ENCODE data around the gene CHTOP. TPM values are rescaled to one million over a fixed set of nuclear protein-coding genes. Genes with fewer than 3 reads are reported as not detected.
"Not testable (repeated sequence)": the region's sequence is repeated elsewhere in the genome, so short reads cannot be mapped to it uniquely, and the experiment has no call there.

Gene CHTOP, protein sequence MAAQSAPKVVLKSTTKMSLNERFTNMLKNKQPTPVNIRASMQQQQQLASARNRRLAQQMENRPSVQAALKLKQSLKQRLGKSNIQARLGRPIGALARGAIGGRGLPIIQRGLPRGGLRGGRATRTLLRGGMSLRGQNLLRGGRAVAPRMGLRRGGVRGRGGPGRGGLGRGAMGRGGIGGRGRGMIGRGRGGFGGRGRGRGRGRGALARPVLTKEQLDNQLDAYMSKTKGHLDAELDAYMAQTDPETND
- polyA plus RNA-seq (2013, experiment 1 of 2): 86.5 TPM
- 91.9 TPM for polyA plus RNA-seq (2013, experiment 2 of 2)

- peak within 1 kb of the TSS; percentile 100 for H3K27ac ChIP-seq (ENCODE audit: low read depth, low read length)
- H3K36me3 ChIP-seq (ENCODE audit: insufficient read depth, low read length): peaks cover 40% of the 10 kb centered on the region
- no peaks in the 10 kb centered on the region for H3K9me3 ChIP-seq (ENCODE audit: insufficient read depth, low read depth, low read length)
- peak within 1 kb of the TSS; percentile 100 for H3K9ac ChIP-seq (ENCODE audit: low read depth, low read length)
- H3K4me1 ChIP-seq (ENCODE audit: insufficient read depth, low read length): no peaks in the 10 kb centered on the region
- 2% methylated on average over 65 of the region's 65 CpGs for WGBS
- H3K27me3 ChIP-seq (ENCODE audit: insufficient read depth, low read length): no peaks in the 10 kb centered on the region
- peak within 1 kb of the TSS; percentile 95 for H3K4me3 ChIP-seq (ENCODE audit: low read length)
Observed at GRCh38 chr1:153633754-153634665, at the start of gene CHTOP. Gene CHTOP (plus strand): TSS chr1:153634066. CDS start chr1:153636589, 2,523 bp downstream.

GRCh38 chr1:153585006-153585405 is 48.9 kb upstream of the CHTOP start:
- no peaks in the 10 kb centered on the region for H3K36me3 ChIP-seq (ENCODE audit: insufficient read depth, low read length)
- 85% methylated on average over 1 of the region's 1 CpG for WGBS
- no peak overlapping the region for H3K9ac ChIP-seq (ENCODE audit: low read depth, low read length)
- H3K27ac ChIP-seq (ENCODE audit: low read depth, low read length): no peak overlapping the region
- H3K4me1 ChIP-seq (ENCODE audit: insufficient read depth, low read length): peaks cover 5% of the 10 kb centered on the region; the same call in 1 of the 2 replicates
- no peak overlapping the region for H3K4me3 ChIP-seq (ENCODE audit: low read length)
- H3K27me3 ChIP-seq (ENCODE audit: insufficient read depth, low read length): no peaks in the 10 kb centered on the region
- no peaks in the 10 kb centered on the region for H3K9me3 ChIP-seq (ENCODE audit: insufficient read depth, low read depth, low read length)

DNA sequence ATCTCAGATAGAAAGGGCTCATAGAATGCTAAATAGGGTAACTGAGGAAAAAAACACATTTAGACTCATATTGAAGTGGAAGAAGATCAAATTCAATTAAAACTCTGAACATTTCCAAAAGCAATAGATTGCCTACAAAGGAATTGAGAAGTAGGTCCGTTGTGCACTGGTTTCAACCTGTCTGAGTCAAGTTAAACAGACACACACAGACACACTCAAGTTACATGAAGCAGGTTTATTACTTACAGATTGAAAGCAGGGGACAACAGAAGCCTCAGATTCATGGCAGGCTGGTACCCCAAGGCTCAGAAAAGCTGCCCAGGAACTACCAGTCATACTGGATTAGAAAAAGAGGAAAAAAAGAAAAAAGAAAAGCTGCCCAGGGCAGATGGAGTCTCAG is 47.5 kb upstream of the CHTOP start:
- Histone ChIP-seq H3K9ac (ENCODE audit: low read depth, low read length) (no peak overlapping the region), H3K27me3 (ENCODE audit: insufficient read depth, low read length) (no peaks in the 10 kb centered on the region), H3K27ac (ENCODE audit: low read depth, low read length) (no peak overlapping the region), H3K9me3 (ENCODE audit: insufficient read depth, low read depth, low read length) (no peaks in the 10 kb centered on the region), H3K4me3 (ENCODE audit: low read length) (no peak overlapping the region), H3K4me1 (ENCODE audit: insufficient read depth, low read length) (peaks cover 5% of the 10 kb centered on the region; the same call in 1 of the 2 replicates), H3K36me3 (ENCODE audit: insufficient read depth, low read length) (no peaks in the 10 kb centered on the region)
- WGBS: 78% methylated on average over 1 of the region's 1 CpG

GRCh38 chr1:153587314-153587713 is 46.6 kb upstream of the CHTOP start:
- H3K27ac ChIP-seq (ENCODE audit: low read depth, low read length): no peak overlapping the region
- WGBS: 89% methylated on average over 4 of the region's 5 CpGs
- no peak overlapping the region for H3K4me3 ChIP-seq (ENCODE audit: low read length)
- H3K27me3 ChIP-seq (ENCODE audit: insufficient read depth, low read length): no peaks in the 10 kb centered on the region
- no peaks in the 10 kb centered on the region for H3K9me3 ChIP-seq (ENCODE audit: insufficient read depth, low read depth, low read length)
- H3K4me1 ChIP-seq (ENCODE audit: insufficient read depth, low read length): peaks cover 5% of the 10 kb centered on the region; the same call in 1 of the 2 replicates
- no peaks in the 10 kb centered on the region for H3K36me3 ChIP-seq (ENCODE audit: insufficient read depth, low read length)
- no peak overlapping the region for H3K9ac ChIP-seq (ENCODE audit: low read depth, low read length)

GRCh38 chr1:153588033-153588432 is 45.8 kb upstream of the CHTOP start:
- H3K9ac ChIP-seq (ENCODE audit: low read depth, low read length); H3K4me3 ChIP-seq (ENCODE audit: low read length); H3K27me3 ChIP-seq (ENCODE audit: insufficient read depth, low read length); H3K4me1 ChIP-seq (ENCODE audit: insufficient read depth, low read length); H3K9me3 ChIP-seq (ENCODE audit: insufficient read depth, low read depth, low read length); H3K36me3 ChIP-seq (ENCODE audit: insufficient read depth, low read length); H3K27ac ChIP-seq (ENCODE audit: low read depth, low read length): not testable (repeated sequence)
- WGBS: 94% methylated on average over 9 of the region's 10 CpGs

GRCh38 chr1:153588482-153588881 is 45.4 kb upstream of the CHTOP start:
- Histone ChIP-seq H3K27ac (ENCODE audit: low read depth, low read length) (no peak overlapping the region), H3K27me3 (ENCODE audit: insufficient read depth, low read length) (no peaks in the 10 kb centered on the region), H3K4me3 (ENCODE audit: low read length) (no peak overlapping the region), H3K9ac (ENCODE audit: low read depth, low read length) (no peak overlapping the region), H3K4me1 (ENCODE audit: insufficient read depth, low read length) (peaks cover 5% of the 10 kb centered on the region; the same call in 1 of the 2 replicates), H3K9me3 (ENCODE audit: insufficient read depth, low read depth, low read length) (no peaks in the 10 kb centered on the region), H3K36me3 (ENCODE audit: insufficient read depth, low read length) (no peaks in the 10 kb centered on the region)
- 86% methylated on average over 1 of the region's 2 CpGs for WGBS

- no peaks in the 10 kb centered on the region for H3K4me1 ChIP-seq (ENCODE audit: insufficient read depth, low read length)
- H3K36me3 ChIP-seq (ENCODE audit: insufficient read depth, low read length): no peaks in the 10 kb centered on the region
- no peak overlapping the region for H3K4me3 ChIP-seq (ENCODE audit: low read length)
- H3K27me3 ChIP-seq (ENCODE audit: insufficient read depth, low read length): no peaks in the 10 kb centered on the region
- no peak overlapping the region for H3K9ac ChIP-seq (ENCODE audit: low read depth, low read length)
- no peak overlapping the region for H3K27ac ChIP-seq (ENCODE audit: low read depth, low read length)
- H3K9me3 ChIP-seq (ENCODE audit: insufficient read depth, low read depth, low read length): no peaks in the 10 kb centered on the region
- WGBS: 80% methylated on average over 3 of the region's 4 CpGs
Observed at GRCh38 chr1:153592748-153593147, 41.1 kb upstream of the CHTOP start.

- Histone ChIP-seq H3K9me3 (ENCODE audit: insufficient read depth, low read depth, low read length) (no peaks in the 10 kb centered on the region), H3K4me1 (ENCODE audit: insufficient read depth, low read length) (peaks cover 5% of the 10 kb centered on the region), H3K4me3 (ENCODE audit: low read length) (no peak overlapping the region), H3K27ac (ENCODE audit: low read depth, low read length) (no peak overlapping the region), H3K27me3 (ENCODE audit: insufficient read depth, low read length) (no peaks in the 10 kb centered on the region), H3K9ac (ENCODE audit: low read depth, low read length) (no peak overlapping the region), H3K36me3 (ENCODE audit: insufficient read depth, low read length) (no peaks in the 10 kb centered on the region)
- 95% methylated on average over 6 of the region's 6 CpGs for whole genome bisulfite sequencing
Observed at GRCh38 chr1:153597206-153597605, 36.7 kb upstream of the CHTOP start.

DNA sequence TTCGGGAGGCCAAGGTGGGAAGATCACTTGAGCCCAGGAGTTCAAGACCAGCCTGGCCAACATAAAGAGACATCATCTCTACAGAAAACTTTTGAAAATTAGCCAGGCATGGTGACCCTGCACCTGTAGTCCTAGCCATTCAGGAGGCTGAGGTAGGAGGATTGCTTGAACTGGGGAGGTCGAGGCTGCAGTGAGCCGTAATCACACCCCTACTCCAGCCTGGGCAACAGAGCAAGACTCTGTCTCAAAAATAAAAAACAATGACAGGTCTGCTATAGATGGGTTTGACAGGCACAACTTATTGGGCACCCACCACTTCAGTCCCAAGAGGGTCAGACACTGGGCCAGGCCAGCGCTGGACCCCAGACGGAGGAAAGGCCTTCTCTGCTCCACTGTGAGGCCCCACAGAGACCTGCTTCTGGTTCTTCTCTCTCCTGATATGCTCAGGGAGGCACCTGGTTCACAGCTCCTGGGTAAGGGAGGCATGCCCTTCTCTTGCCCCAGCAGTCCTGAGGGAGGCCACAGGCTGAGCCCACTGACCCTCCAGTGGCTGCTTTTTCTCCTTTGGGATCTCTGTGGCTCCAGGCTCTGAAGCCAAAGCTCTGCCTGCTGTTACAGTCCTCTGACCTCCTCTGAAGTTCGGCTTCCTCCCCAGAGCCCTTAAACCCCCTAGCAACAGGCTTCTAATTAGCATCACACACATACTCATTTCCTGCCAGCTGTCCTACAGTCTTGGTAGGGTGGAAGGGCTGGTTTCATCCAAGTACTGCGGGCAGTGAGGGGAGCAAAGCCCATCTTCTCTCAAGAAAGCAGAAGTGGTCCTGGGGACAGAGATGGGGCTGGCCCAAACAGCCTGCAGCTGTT is 35.3 kb upstream of the CHTOP start:
- H3K4me3 ChIP-seq (ENCODE audit: low read length): no peak overlapping the region
- WGBS: 70% methylated on average over 7 of the region's 7 CpGs
- H3K9ac ChIP-seq (ENCODE audit: low read depth, low read length): no peak overlapping the region

GRCh38 chr1:153599847-153600246 is 34.0 kb upstream of the CHTOP start:
- H3K27ac ChIP-seq (ENCODE audit: low read depth, low read length): no peak overlapping the region
- H3K4me3 ChIP-seq (ENCODE audit: low read length): no peak overlapping the region
- H3K36me3 ChIP-seq (ENCODE audit: insufficient read depth, low read length): no peaks in the 10 kb centered on the region
- WGBS: 94% methylated on average over 6 of the region's 7 CpGs
- H3K27me3 ChIP-seq (ENCODE audit: insufficient read depth, low read length): no peaks in the 10 kb centered on the region
- H3K9me3 ChIP-seq (ENCODE audit: insufficient read depth, low read depth, low read length): no peaks in the 10 kb centered on the region
- peaks cover 5% of the 10 kb centered on the region for H3K4me1 ChIP-seq (ENCODE audit: insufficient read depth, low read length)
- no peak overlapping the region for H3K9ac ChIP-seq (ENCODE audit: low read depth, low read length)

More for the DNA sequence above, 35.3 kb upstream of the CHTOP start:
- no peaks in the 10 kb centered on the region for H3K27me3 ChIP-seq (ENCODE audit: insufficient read depth, low read length)
- peaks cover 5% of the 10 kb centered on the region for H3K4me1 ChIP-seq (ENCODE audit: insufficient read depth, low read length)
- H3K9me3 ChIP-seq (ENCODE audit: insufficient read depth, low read depth, low read length): no peaks in the 10 kb centered on the region
- no peaks in the 10 kb centered on the region for H3K36me3 ChIP-seq (ENCODE audit: insufficient read depth, low read length)
- peak overlapping the region; percentile 80; the same call in 1 of the 2 replicates for H3K27ac ChIP-seq (ENCODE audit: low read depth, low read length)

Measured in HUES64 (cell line).